Mesendoderm (in vitro differentiated cells): ENCODE measurements around the gene SPART.

Experiments used
- DNase-seq: peaks from one replicate; pipeline ENCODE4 v3.0.0; 2013
- H2AK5ac ChIP-seq: 2 replicates; pipeline ENCODE4 v1.6.1; 2013; ENCODE audit warnings: low read length, inconsistent platforms
- H2BK120ac ChIP-seq: 2 replicates; pipeline ENCODE4 v1.6.1; 2013; ENCODE audit warnings: low read depth, mild to moderate bottlenecking, low read length, moderate library complexity, mixed read lengths
- H2BK15ac ChIP-seq: replicated peaks from 2 replicates; pipeline ENCODE4 v1.6.1; 2013; ENCODE audit warnings: low read depth, mild to moderate bottlenecking, moderate library complexity
- H2BK5ac ChIP-seq: 2 replicates; pipeline ENCODE4 v1.6.1; 2013; ENCODE audit warnings: low read length, inconsistent platforms
- H3K18ac ChIP-seq: 2 replicates; pipeline ENCODE4 v1.6.1; 2013; ENCODE audit warnings: mild to moderate bottlenecking, low read length, mixed read lengths
- H3K23ac ChIP-seq: one replicate; pipeline ENCODE4 v1.6.1; 2013; ENCODE audit warnings: low read length
- H3K27ac ChIP-seq: 2 replicates; pipeline ENCODE4 v1.5.1; 2013; ENCODE audit warnings: low read depth, mild to moderate bottlenecking, inconsistent platforms, low read length, moderate library complexity
- H3K27me3 ChIP-seq: 2 replicates; pipeline ENCODE4 v1.6.1; 2013; ENCODE audit warnings: low read length, control low read depth, mild to moderate bottlenecking, inconsistent platforms; ENCODE audit not compliant: insufficient read depth, poor library complexity
- H3K36me3 ChIP-seq: 2 replicates; pipeline ENCODE4 v1.6.1; 2013; ENCODE audit warnings: low read length, inconsistent platforms; ENCODE audit not compliant: control insufficient read depth, insufficient read depth
- H3K4ac ChIP-seq: one replicate; pipeline ENCODE4 v1.6.1; 2013; ENCODE audit warnings: low read depth, mild to moderate bottlenecking, low read length, moderate library complexity
- H3K4me1 ChIP-seq: 2 replicates; pipeline ENCODE4 v1.6.1; 2013; ENCODE audit warnings: low read depth, low read length, inconsistent platforms; ENCODE audit not compliant: control insufficient read depth
- H3K4me2 ChIP-seq: 2 replicates; pipeline ENCODE4 v1.6.1; 2013; ENCODE audit warnings: low read length
- H3K4me3 ChIP-seq: 2 replicates; pipeline ENCODE4 v1.5.1; 2013; ENCODE audit warnings: mild to moderate bottlenecking, low read length
- H3K56ac ChIP-seq: one replicate; pipeline ENCODE4 v1.6.1; 2013; ENCODE audit warnings: low read length
- H3K79me1 ChIP-seq: 2 replicates; pipeline ENCODE4 v1.6.1; 2013; ENCODE audit warnings: low read length, inconsistent platforms
- H3K79me2 ChIP-seq: 2 replicates; pipeline ENCODE4 v1.6.1; 2013; ENCODE audit warnings: mild to moderate bottlenecking, low read length; ENCODE audit not compliant: control insufficient read depth, insufficient read depth
- H3K9ac ChIP-seq: 2 replicates; pipeline ENCODE4 v1.6.1; 2013; ENCODE audit warnings: low read length, inconsistent platforms
- H4K5ac ChIP-seq: one replicate; pipeline ENCODE4 v1.6.1; 2013; ENCODE audit warnings: low read length
- H4K8ac ChIP-seq: one replicate; pipeline ENCODE4 v1.6.1; 2013; ENCODE audit warnings: low read depth, mild to moderate bottlenecking, control low read depth, low read length, moderate library complexity
- WGBS: extraction: QIAGEN DNeasy Blood & Tissue Kit; methylation state at CpG from one replicate; pipeline ENCODE4 v1.1.7; 2013; ENCODE audit warnings: low lambda C conversion rate, missing lambda C conversion rate; ENCODE audit not compliant: insufficient coverage; ENCODE audit errors: extremely low coverage; 5-methylcytosine and 5-hydroxymethylcytosine counted together

The SPART gene

DNA sequence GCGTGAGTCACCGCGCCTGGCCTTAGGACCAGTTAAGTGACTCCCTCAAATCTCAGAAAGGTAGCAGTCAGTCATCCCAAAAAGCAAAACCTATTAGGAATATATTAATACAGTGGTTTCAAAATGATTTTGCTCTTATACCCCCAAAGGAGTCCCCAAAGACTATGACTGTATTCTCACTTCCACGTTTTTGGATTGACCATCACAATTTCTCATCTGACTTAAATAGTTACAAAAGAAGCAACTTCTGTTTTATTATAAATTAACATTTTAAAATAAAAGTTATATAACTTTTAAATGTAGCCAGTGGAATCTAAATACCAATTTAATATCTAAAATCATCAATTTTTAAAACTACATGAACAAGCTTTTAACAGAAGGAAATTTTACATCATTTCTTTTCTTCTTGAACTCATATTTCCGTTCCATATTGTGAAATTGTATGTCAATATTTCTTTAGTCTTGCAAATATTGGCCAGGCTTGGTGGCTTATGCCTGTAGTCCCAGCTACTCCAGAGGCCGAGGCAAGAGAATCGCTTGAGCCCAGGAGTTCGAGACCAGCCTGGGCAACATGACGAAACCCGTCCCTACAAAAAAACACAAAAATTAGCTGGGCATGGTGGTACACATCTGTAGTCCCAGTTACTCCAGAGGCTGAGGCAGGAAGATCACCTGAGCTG is 1.5 kb upstream of the SPART start:
- H3K4me1 ChIP-seq = peaks cover 2% of the 10 kb centered on the region
- H4K5ac ChIP-seq = no peak overlapping the region
- H2BK5ac ChIP-seq = no peak overlapping the region
- no peak overlapping the region for H3K18ac ChIP-seq
- no peak overlapping the region for H3K56ac ChIP-seq
- peak overlapping the region; percentile 52 for H3K4ac ChIP-seq
- H3K4me2 ChIP-seq = no peak overlapping the region
- no peak overlapping the region for H3K27ac ChIP-seq
- no peaks in the 10 kb centered on the region for H3K27me3 ChIP-seq
- no peak overlapping the region for H3K23ac ChIP-seq
- H2BK120ac ChIP-seq = no peak overlapping the region
- H3K9ac ChIP-seq = no peak overlapping the region
- WGBS = 100% methylated on average over 1 of the region's 10 CpGs
- H3K79me1 ChIP-seq = no peaks in the 10 kb centered on the region
- no peak for DNase-seq
- H2BK15ac ChIP-seq = no peak overlapping the region
- peaks cover 10% of the 10 kb centered on the region for H3K79me2 ChIP-seq
- H2AK5ac ChIP-seq = no peak overlapping the region
- no peak overlapping the region for H3K4me3 ChIP-seq
- no peaks in the 10 kb centered on the region for H3K36me3 ChIP-seq
- no peak overlapping the region for H4K8ac ChIP-seq

GRCh38 chr13:36345438-36346221 is 564 bp downstream of the SPART start:
- H4K8ac ChIP-seq = peak overlapping the region; percentile 94
- H4K5ac ChIP-seq = peak overlapping the region; percentile 44
- no peaks in the 10 kb centered on the region for H3K27me3 ChIP-seq
- no peak overlapping the region for H3K23ac ChIP-seq
- peak overlapping the region; percentile 96 for H3K56ac ChIP-seq
- H3K27ac ChIP-seq = peak overlapping the region; percentile 82
- H3K4me2 ChIP-seq = peak overlapping the region; percentile 96
- WGBS = no CpG with 5 or more reads among the region's 50 CpGs
- H2BK5ac ChIP-seq = no peak overlapping the region
- H3K4ac ChIP-seq = peak overlapping the region; percentile 90
- DNase-seq = peak; percentile 91
- H2AK5ac ChIP-seq = no peak overlapping the region
- peaks cover 4% of the 10 kb centered on the region for H3K79me1 ChIP-seq
- H2BK120ac ChIP-seq = peak overlapping the region; percentile 76
- H3K4me1 ChIP-seq = peaks cover 4% of the 10 kb centered on the region
- no peaks in the 10 kb centered on the region for H3K36me3 ChIP-seq
- peak overlapping the region; percentile 96 for H3K18ac ChIP-seq
- peak overlapping the region; percentile 97 for H3K9ac ChIP-seq
- H3K79me2 ChIP-seq = peaks cover 20% of the 10 kb centered on the region
- H2BK15ac ChIP-seq = no peak overlapping the region
- peak overlapping the region; percentile 90 for H3K4me3 ChIP-seq

- Histone ChIP-seq H3K4me2 (peak overlapping the region; percentile 78), H3K36me3 (no peaks in the 10 kb centered on the region), H3K79me1 (peaks cover 4% of the 10 kb centered on the region), H2BK5ac (no peak overlapping the region), H2BK15ac (no peak overlapping the region), H3K27ac (peak overlapping the region; percentile 82), H3K56ac (peak overlapping the region; percentile 96), H3K9ac (peak overlapping the region; percentile 97), H3K4ac (peak overlapping the region; percentile 48), H3K27me3 (no peaks in the 10 kb centered on the region), H3K23ac (no peak overlapping the region), H2AK5ac (no peak overlapping the region), H3K4me1 (peaks cover 4% of the 10 kb centered on the region), H2BK120ac (peak overlapping the region; percentile 88), H4K8ac (no peak overlapping the region), H3K79me2 (peaks cover 20% of the 10 kb centered on the region), H4K5ac (no peak overlapping the region), H3K4me3 (peak overlapping the region; percentile 90), H3K18ac (peak overlapping the region; percentile 75)
- WGBS = 100% methylated on average over 1 of the region's 14 CpGs
- no peak for DNase-seq
These were observed 1.2 kb downstream of the SPART start for GRCh38 chr13:36344886-36345437.

- H3K4me3 ChIP-seq = no peak overlapping the region
- no peaks in the 10 kb centered on the region for H3K36me3 ChIP-seq
- H2AK5ac ChIP-seq = no peak overlapping the region
- peak overlapping the region; percentile 92 for H2BK15ac ChIP-seq
- peaks cover 4% of the 10 kb centered on the region for H3K4me1 ChIP-seq
- H4K8ac ChIP-seq = no peak overlapping the region
- H3K4ac ChIP-seq = no peak overlapping the region
- H3K79me2 ChIP-seq = peaks cover 22% of the 10 kb centered on the region
- WGBS = no CpG with 5 or more reads among the region's 6 CpGs
- no peak overlapping the region for H3K27ac ChIP-seq
- no peak overlapping the region for H3K9ac ChIP-seq
- H3K56ac ChIP-seq = peak overlapping the region; percentile 34
- DNase-seq = peak; percentile 53
- peaks cover 4% of the 10 kb centered on the region for H3K79me1 ChIP-seq
- peak overlapping the region; percentile 61 for H2BK120ac ChIP-seq
- peak overlapping the region; percentile 51 for H3K18ac ChIP-seq
- H4K5ac ChIP-seq = no peak overlapping the region
- H3K27me3 ChIP-seq = no peaks in the 10 kb centered on the region
- no peak overlapping the region for H3K23ac ChIP-seq
- H3K4me2 ChIP-seq = no peak overlapping the region
- no peak overlapping the region for H2BK5ac ChIP-seq
These were observed 2.0 kb downstream of the SPART start for GRCh38 chr13:36344173-36344572.

DNA sequence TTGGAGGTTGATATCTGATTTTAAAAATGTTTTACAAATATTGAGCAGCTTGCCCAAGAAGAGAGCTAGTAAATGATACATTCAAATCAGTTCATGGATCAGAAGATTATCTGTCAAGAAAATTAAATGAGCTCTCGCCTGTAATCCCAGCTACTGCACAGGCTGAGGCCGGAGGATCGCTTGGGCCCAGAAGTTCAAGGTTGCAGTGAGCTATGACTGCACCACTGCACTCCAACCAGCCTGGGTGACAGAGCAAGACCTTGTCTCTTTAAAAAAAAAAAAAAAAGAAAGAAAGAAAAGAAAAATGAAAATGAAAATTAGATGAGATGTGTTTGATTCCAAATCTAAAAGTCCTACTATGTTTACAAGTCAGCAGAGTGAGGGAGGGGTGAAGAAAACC is 2.4 kb downstream of the SPART start:
- no peak overlapping the region for H4K5ac ChIP-seq
- H2BK5ac ChIP-seq = no peak overlapping the region
- H2AK5ac ChIP-seq = no peak overlapping the region
- WGBS = no CpG with 5 or more reads among the region's 3 CpGs
- no peak overlapping the region for H3K4ac ChIP-seq
- H4K8ac ChIP-seq = no peak overlapping the region
- peak overlapping the region; percentile 61 for H2BK120ac ChIP-seq
- H3K9ac ChIP-seq = no peak overlapping the region
- H3K56ac ChIP-seq = no peak overlapping the region
- peak overlapping the region; percentile 92 for H2BK15ac ChIP-seq
- no peak overlapping the region for H3K4me2 ChIP-seq
- peaks cover 5% of the 10 kb centered on the region for H3K4me1 ChIP-seq
- peak overlapping the region; percentile 51 for H3K18ac ChIP-seq
- no peaks in the 10 kb centered on the region for H3K27me3 ChIP-seq
- H3K4me3 ChIP-seq = no peak overlapping the region
- H3K79me2 ChIP-seq = peaks cover 23% of the 10 kb centered on the region
- H3K36me3 ChIP-seq = no peaks in the 10 kb centered on the region
- H3K79me1 ChIP-seq = peaks cover 5% of the 10 kb centered on the region
- no peak for DNase-seq
- H3K27ac ChIP-seq = no peak overlapping the region
- no peak overlapping the region for H3K23ac ChIP-seq
